ENCODE measurements around the gene BICC1. TPM values are rescaled to one million over a fixed set of nuclear protein-coding genes. Genes with fewer than 3 reads are reported as not detected.

BICC1 gene
- total RNA-seq, 1 donor from 2014 or later, result 150 TPM

- no peak overlapping the region for H3K4me3 ChIP-seq (ENCODE audit: low read depth, low read length)
- DNase-seq (ENCODE audit: low read depth), result no peak
- TF ChIP-seq CTCF (conservative IDR thresholded peaks at IDR 0.05; ENCODE audit: low read depth, low read length), result no peak
These were observed 132.9 kb downstream of the BICC1 start for GRCh38 chr10:58645416-58646146.

- no peak for DNase-seq (ENCODE audit: low read depth)
- H3K4me3 ChIP-seq (ENCODE audit: low read depth, low read length), result no peak overlapping the region
- no peak for TF ChIP-seq CTCF (conservative IDR thresholded peaks at IDR 0.05; ENCODE audit: low read depth, low read length)
These were observed 134.9 kb downstream of the BICC1 start for GRCh38 chr10:58647376-58648112.

GRCh38 chr10:58648131-58648530 lies 135.5 kb downstream of the BICC1 start:
- H3K4me3 ChIP-seq (ENCODE audit: low read depth, low read length), result no peak overlapping the region
- no peak for DNase-seq (ENCODE audit: low read depth)
- TF ChIP-seq CTCF (conservative IDR thresholded peaks at IDR 0.05; ENCODE audit: low read depth, low read length), result no peak

GRCh38 chr10:58651040-58651439 lies 138.4 kb downstream of the BICC1 start:
- H3K4me3 ChIP-seq (ENCODE audit: low read depth, low read length), result no peak overlapping the region
- DNase-seq (ENCODE audit: low read depth), result no peak
- no peak for TF ChIP-seq CTCF (conservative IDR thresholded peaks at IDR 0.05; ENCODE audit: low read depth, low read length)

GRCh38 chr10:58651742-58652141 lies 139.1 kb downstream of the BICC1 start:
- DNase-seq (ENCODE audit: low read depth), result no peak
- TF ChIP-seq CTCF (conservative IDR thresholded peaks at IDR 0.05; ENCODE audit: low read depth, low read length), result no peak
- no peak overlapping the region for H3K4me3 ChIP-seq (ENCODE audit: low read depth, low read length)

GRCh38 chr10:58653139-58653538 lies 140.5 kb downstream of the BICC1 start:
- no peak for TF ChIP-seq CTCF (conservative IDR thresholded peaks at IDR 0.05; ENCODE audit: low read depth, low read length)
- H3K4me3 ChIP-seq (ENCODE audit: low read depth, low read length), result no peak overlapping the region
- no peak for DNase-seq (ENCODE audit: low read depth)

Data from epithelial cell of proximal tubule (primary cell).